HepG2 (cell line): ENCODE results near the gene PLEKHA8. TPM values are rescaled to one million over a fixed set of nuclear protein-coding genes. Genes with fewer than 3 reads are reported as not detected.
A peak's percentile ranks its signal among the peaks of the same experiment; 100 is the strongest.

Experiments
- ARHGAP35 ChIP-seq: sonication (generic); formaldehyde crosslinking; IDR thresholded peaks from 2 replicates; pipeline ENCODE4 v1.9.0; 2022; ENCODE audit warnings: mild to moderate bottlenecking, inconsistent platforms, moderate library complexity, missing genetic modification reagents, borderline replicate concordance
- DNMT3B ChIP-seq: conservative IDR thresholded peaks from 2 replicates; pipeline ENCODE4 v1.6.1; 2016; ENCODE audit warnings: missing biosample characterization, control low read depth
- DR1 ChIP-seq: sonication (generic); formaldehyde crosslinking; IDR thresholded peaks from 2 replicates; pipeline ENCODE4 v1.8.0; 2021; ENCODE audit warnings: mild to moderate bottlenecking, missing genetic modification reagents, inconsistent platforms
- FOXA1 ChIP-seq, 2 experiments: fragments of 450-650 bp in 1 of 2; sonication (generic) in 1 of 2; formaldehyde crosslinking in 1 of 2; IDR thresholded peaks; 2 replicates each; pipeline versions ENCODE4 v1.4.0 to v1.6.1; 2016 to 2020; ENCODE audit warnings: missing genetic modification reagents in 1 of 2
- HOXA3 ChIP-seq: sonication (generic); formaldehyde crosslinking; IDR thresholded peaks from 2 replicates; pipeline ENCODE4 v1.5.0; 2020; ENCODE audit warnings: missing genetic modification reagents
- KLF15 ChIP-seq: sonication (generic); formaldehyde crosslinking; IDR thresholded peaks from 2 replicates; pipeline ENCODE4 v1.8.1; 2023; ENCODE audit warnings: borderline replicate concordance, mild to moderate bottlenecking, inconsistent platforms, missing genetic modification reagents, mixed read lengths
- LCORL ChIP-seq, 2 experiments: fragments of 450-650 bp in 1 of 2; sonication (generic) in 1 of 2; formaldehyde crosslinking in 1 of 2; IDR thresholded peaks; 2 replicates each; pipeline versions ENCODE4 v1.5.0 to v1.6.1; 2017 to 2020; ENCODE audit warnings: antibody characterized with exemption in 1 of 2, missing genetic modification reagents in 1 of 2
- MAFK ChIP-seq, 2 experiments: IDR thresholded peaks in 1 of 2; conservative IDR thresholded peaks in 1 of 2; 2 replicates each; pipeline ENCODE4 v1.6.1; 2011; ENCODE audit warnings: improper control_type of control experiment in 2 of 2, low read length in 2 of 2
- MIER2 ChIP-seq: IDR thresholded peaks from 2 replicates; pipeline ENCODE4 v1.6.1; 2016; ENCODE audit warnings: missing biosample characterization, missing genetic modification reagents
- MLLT10 ChIP-seq: sonication (generic); formaldehyde crosslinking; IDR thresholded peaks from 2 replicates; pipeline ENCODE4 v1.4.0; 2020; ENCODE audit warnings: missing genetic modification reagents
- NFYC ChIP-seq: IDR thresholded peaks from 2 replicates; pipeline ENCODE4 v1.6.1; 2016; ENCODE audit warnings: missing genetic modification reagents, missing compliant biosample characterization
- ZNF44 ChIP-seq: sonication (generic); formaldehyde crosslinking; IDR thresholded peaks from 2 replicates; pipeline ENCODE4 v1.5.1; 2020; ENCODE audit warnings: mild to moderate bottlenecking, missing genetic modification reagents
- ZNF570 ChIP-seq: sonication (generic); formaldehyde crosslinking; IDR thresholded peaks from 2 replicates; pipeline ENCODE4 v1.4.0; 2020; ENCODE audit warnings: mild to moderate bottlenecking, missing genetic modification reagents, borderline replicate concordance
- ZNF616 ChIP-seq: sonication (generic); formaldehyde crosslinking; IDR thresholded peaks from 2 replicates; pipeline ENCODE4 v1.5.0; 2020; ENCODE audit warnings: low read depth, mild to moderate bottlenecking, missing genetic modification reagents
- ZNF746 ChIP-seq: sonication (generic); formaldehyde crosslinking; IDR thresholded peaks from 2 replicates; pipeline ENCODE4 v1.8.0; 2022; ENCODE audit warnings: mild to moderate bottlenecking, missing genetic modification reagents
- ZNF816 ChIP-seq: sonication (generic); formaldehyde crosslinking; IDR thresholded peaks from 2 replicates; pipeline ENCODE4 v1.8.0; 2022; ENCODE audit warnings: missing genetic modification reagents, mild to moderate bottlenecking, borderline replicate concordance
- polyA plus RNA-seq, 8 experiments: library from polyadenylated mRNA; depleted of rRNA in 3 of 8; stranded (reverse) in 7 of 8; unstranded in 1 of 8; fragments of >200 nt; fragmentation: Illumina TruSeq in 4 of 8; extraction: Trizol in 4 of 8; gene quantifications; 2 replicates each; pipeline versions ENCODE4 v1.2.1 to v1.2.3, GENCODE V29; 2011 to 2016; ENCODE audit warnings: low read depth in 4 of 8, missing spikeins in 1 of 8, mixed read lengths in 1 of 8; ENCODE audit not compliant: insufficient read depth in 1 of 8
- total RNA-seq, 5 experiments: library from RNA; depleted of rRNA; stranded (reverse); fragments of >200 nt; fragmentation: Illumina TruSeq; extraction: Trizol; gene quantifications; 2 replicates each; pipeline ENCODE4 v1.2.3, GENCODE V29; 2016; ENCODE audit warnings: low read depth in 1 of 5
- TF ChIP-seq, protein P1 (sequence below): sonication (generic); formaldehyde crosslinking; IDR thresholded peaks from 2 replicates; pipeline ENCODE4 v1.5.1; 2020; ENCODE audit warnings: mild to moderate bottlenecking, missing genetic modification reagents, borderline replicate concordance
- TF ChIP-seq, protein P2 (sequence below): sonication (generic); formaldehyde crosslinking; IDR thresholded peaks from 2 replicates; pipeline ENCODE4 v1.4.0; 2020; ENCODE audit warnings: missing genetic modification reagents
- TF ChIP-seq, protein P3 (sequence below): sonication (generic); formaldehyde crosslinking; IDR thresholded peaks from 2 replicates; pipeline ENCODE4 v1.5.1; 2020; ENCODE audit warnings: missing genetic modification reagents, mild to moderate bottlenecking, borderline replicate concordance

PLEKHA8 gene
- total and polyA plus RNA-seq, 2 of the 13 experiments (the other 11 are each of a cell fraction or from before 2014, with no cell fraction given): 12.5 to 26.4 TPM

DNA sequence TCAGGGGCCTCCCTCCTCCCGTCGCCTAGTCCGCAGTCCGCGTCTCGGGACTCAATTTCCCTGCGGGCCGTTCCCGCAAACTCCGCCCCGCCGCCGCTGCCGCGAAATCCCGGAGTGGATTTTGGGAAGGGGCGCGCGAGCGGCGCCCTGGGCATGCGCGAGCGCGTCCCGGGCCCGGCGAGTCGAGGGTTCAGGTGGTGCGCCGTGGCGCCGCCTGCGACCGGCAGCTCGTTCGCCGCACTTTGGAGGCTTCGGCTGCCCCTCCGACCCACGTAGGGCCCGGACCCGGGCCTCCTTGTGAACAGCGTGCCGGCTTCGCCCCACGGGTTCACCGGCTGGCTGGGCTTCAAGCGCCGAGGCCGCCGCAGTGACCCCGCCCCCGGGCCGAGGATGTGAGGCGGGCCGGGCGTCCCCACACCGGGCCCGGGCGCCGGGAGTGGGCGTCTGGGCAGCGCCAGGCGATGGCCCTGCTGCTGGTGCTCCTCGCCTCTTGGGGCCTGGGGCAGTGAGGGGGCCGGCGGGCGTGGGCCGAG is at the start of gene PLEKHA8 (continued):
- TF ChIP-seq, protein P1, sequence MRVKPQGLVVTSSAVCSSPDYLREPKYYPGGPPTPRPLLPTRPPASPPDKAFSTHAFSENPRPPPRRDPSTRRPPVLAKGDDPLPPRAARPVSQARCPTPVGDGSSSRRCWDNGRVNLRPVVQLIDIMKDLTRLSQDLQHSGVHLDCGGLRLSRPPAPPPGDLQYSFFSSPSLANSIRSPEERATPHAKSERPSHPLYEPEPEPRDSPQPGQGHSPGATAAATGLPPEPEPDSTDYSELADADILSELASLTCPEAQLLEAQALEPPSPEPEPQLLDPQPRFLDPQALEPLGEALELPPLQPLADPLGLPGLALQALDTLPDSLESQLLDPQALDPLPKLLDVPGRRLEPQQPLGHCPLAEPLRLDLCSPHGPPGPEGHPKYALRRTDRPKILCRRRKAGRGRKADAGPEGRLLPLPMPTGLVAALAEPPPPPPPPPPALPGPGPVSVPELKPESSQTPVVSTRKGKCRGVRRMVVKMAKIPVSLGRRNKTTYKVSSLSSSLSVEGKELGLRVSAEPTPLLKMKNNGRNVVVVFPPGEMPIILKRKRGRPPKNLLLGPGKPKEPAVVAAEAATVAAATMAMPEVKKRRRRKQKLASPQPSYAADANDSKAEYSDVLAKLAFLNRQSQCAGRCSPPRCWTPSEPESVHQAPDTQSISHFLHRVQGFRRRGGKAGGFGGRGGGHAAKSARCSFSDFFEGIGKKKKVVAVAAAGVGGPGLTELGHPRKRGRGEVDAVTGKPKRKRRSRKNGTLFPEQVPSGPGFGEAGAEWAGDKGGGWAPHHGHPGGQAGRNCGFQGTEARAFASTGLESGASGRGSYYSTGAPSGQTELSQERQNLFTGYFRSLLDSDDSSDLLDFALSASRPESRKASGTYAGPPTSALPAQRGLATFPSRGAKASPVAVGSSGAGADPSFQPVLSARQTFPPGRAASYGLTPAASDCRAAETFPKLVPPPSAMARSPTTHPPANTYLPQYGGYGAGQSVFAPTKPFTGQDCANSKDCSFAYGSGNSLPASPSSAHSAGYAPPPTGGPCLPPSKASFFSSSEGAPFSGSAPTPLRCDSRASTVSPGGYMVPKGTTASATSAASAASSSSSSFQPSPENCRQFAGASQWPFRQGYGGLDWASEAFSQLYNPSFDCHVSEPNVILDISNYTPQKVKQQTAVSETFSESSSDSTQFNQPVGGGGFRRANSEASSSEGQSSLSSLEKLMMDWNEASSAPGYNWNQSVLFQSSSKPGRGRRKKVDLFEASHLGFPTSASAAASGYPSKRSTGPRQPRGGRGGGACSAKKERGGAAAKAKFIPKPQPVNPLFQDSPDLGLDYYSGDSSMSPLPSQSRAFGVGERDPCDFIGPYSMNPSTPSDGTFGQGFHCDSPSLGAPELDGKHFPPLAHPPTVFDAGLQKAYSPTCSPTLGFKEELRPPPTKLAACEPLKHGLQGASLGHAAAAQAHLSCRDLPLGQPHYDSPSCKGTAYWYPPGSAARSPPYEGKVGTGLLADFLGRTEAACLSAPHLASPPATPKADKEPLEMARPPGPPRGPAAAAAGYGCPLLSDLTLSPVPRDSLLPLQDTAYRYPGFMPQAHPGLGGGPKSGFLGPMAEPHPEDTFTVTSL (CRISPR knock-in tag): peak; percentile 42; the same call in 1 of the 2 replicates
- no peak for TF ChIP-seq ARHGAP35
- TF ChIP-seq MAFK (conservative IDR thresholded peaks at IDR 0.05 in 1 of 2, IDR thresholded peaks at IDR 0.05 in 1 of 2; ENCODE audit: low read length in 2 of 2): no peak
- TF ChIP-seq KLF15 (CRISPR knock-in tag): no peak
- no peak for TF ChIP-seq ZNF44 (CRISPR knock-in tag)
- no peak for TF ChIP-seq MLLT10 (CRISPR knock-in tag)
- no peak for TF ChIP-seq LCORL (IDR thresholded peaks at IDR 0.05)
- TF ChIP-seq LCORL (CRISPR knock-in tag; IDR thresholded peaks at IDR 0.05): no peak; the same call in 1 of the 2 replicates
- TF ChIP-seq DNMT3B: no peak
- TF ChIP-seq DR1 (CRISPR knock-in tag): no peak; the same call in 1 of the 2 replicates
- no peak; the same call in 1 of the 2 replicates for TF ChIP-seq ZNF616
- no peak for TF ChIP-seq FOXA1 (IDR thresholded peaks at IDR 0.05)
- TF ChIP-seq FOXA1 (CRISPR knock-in tag; IDR thresholded peaks at IDR 0.05): 0 out of 2 replicates have a peak, but pooled peaks have one; percentile 2
- TF ChIP-seq NFYC (CRISPR knock-in tag): peak; percentile 60
- TF ChIP-seq, protein P2, sequence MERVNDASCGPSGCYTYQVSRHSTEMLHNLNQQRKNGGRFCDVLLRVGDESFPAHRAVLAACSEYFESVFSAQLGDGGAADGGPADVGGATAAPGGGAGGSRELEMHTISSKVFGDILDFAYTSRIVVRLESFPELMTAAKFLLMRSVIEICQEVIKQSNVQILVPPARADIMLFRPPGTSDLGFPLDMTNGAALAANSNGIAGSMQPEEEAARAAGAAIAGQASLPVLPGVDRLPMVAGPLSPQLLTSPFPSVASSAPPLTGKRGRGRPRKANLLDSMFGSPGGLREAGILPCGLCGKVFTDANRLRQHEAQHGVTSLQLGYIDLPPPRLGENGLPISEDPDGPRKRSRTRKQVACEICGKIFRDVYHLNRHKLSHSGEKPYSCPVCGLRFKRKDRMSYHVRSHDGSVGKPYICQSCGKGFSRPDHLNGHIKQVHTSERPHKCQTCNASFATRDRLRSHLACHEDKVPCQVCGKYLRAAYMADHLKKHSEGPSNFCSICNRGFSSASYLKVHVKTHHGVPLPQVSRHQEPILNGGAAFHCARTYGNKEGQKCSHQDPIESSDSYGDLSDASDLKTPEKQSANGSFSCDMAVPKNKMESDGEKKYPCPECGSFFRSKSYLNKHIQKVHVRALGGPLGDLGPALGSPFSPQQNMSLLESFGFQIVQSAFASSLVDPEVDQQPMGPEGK (CRISPR knock-in tag): peak; percentile 35; the same call in 1 of the 2 replicates
- TF ChIP-seq, protein P3, sequence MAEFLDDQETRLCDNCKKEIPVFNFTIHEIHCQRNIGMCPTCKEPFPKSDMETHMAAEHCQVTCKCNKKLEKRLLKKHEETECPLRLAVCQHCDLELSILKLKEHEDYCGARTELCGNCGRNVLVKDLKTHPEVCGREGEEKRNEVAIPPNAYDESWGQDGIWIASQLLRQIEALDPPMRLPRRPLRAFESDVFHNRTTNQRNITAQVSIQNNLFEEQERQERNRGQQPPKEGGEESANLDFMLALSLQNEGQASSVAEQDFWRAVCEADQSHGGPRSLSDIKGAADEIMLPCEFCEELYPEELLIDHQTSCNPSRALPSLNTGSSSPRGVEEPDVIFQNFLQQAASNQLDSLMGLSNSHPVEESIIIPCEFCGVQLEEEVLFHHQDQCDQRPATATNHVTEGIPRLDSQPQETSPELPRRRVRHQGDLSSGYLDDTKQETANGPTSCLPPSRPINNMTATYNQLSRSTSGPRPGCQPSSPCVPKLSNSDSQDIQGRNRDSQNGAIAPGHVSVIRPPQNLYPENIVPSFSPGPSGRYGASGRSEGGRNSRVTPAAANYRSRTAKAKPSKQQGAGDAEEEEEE (CRISPR knock-in tag): no peak
- TF ChIP-seq ZNF816 (CRISPR knock-in tag): peak; percentile 17; the same call in 1 of the 2 replicates
- TF ChIP-seq ZNF570 (CRISPR knock-in tag): no peak
- TF ChIP-seq HOXA3 (CRISPR knock-in tag): peak; percentile 74; the same call in 1 of the 2 replicates
- TF ChIP-seq MIER2 (CRISPR knock-in tag): no peak
- peak; percentile 17; the same call in 1 of the 2 replicates for TF ChIP-seq ZNF746
